Measurements from ENCODE around the gene IQCF6. TPM values are rescaled to one million over a fixed set of nuclear protein-coding genes. Genes with fewer than 3 reads are reported as not detected.

The IQCF6 gene
- total RNA-seq, 1 donor from 2014 or later, result not detected

GRCh38 chr3:51802106-51802703 lies 23.2 kb upstream of the IQCF6 start:
- no peak for TF ChIP-seq CTCF (IDR thresholded peaks at IDR 0.05)
- ATAC-seq (ENCODE audit: low read depth) (no peak), DNase-seq (no peak)
- POLR2A ChIA-PET, result no interaction called here
- peaks cover 11% of the 10 kb centered on the region for H3K27me3 Mint-ChIP-seq
- H3K9me3 Mint-ChIP-seq, result no peaks in the 10 kb centered on the region
- intact Hi-C loops (cut with micrococcal nuclease), result no loop called here
- no peaks in the 10 kb centered on the region for H3K36me3 Mint-ChIP-seq (ENCODE audit: low read depth)
- no peak overlapping the region for H3K4me3 Mint-ChIP-seq
- H3K4me1 Mint-ChIP-seq, result no peaks in the 10 kb centered on the region
- CTCF ChIA-PET, result interaction anchor here (1.1 kb wide), 1 partner anchor 16 kb away, joined by 3 read pairs; no protein-coding TSS in a partner anchor
- H3K27ac Mint-ChIP-seq, result no peak overlapping the region

- H3K36me3 Mint-ChIP-seq (ENCODE audit: low read depth), result no peaks in the 10 kb centered on the region
- peaks cover 21% of the 10 kb centered on the region for H3K27me3 Mint-ChIP-seq
- ChIA-PET POLR2A (no interaction called here), CTCF (interaction anchor here (0.7 to 4.8 kb wide), 5 partner anchors 19 to 675 kb away, joined by 3 to 37 read pairs (median 5); no protein-coding TSS in a partner anchor)
- no peak for ATAC-seq (ENCODE audit: low read depth)
- H3K4me3 Mint-ChIP-seq, result no peak overlapping the region
- no peaks in the 10 kb centered on the region for H3K9me3 Mint-ChIP-seq
- no peak overlapping the region for H3K27ac Mint-ChIP-seq
- intact Hi-C loops (cut with micrococcal nuclease), result loop anchor here (1.0 kb wide), 1 partner anchor 298 kb away; no protein-coding TSS in a partner anchor
- no peak for TF ChIP-seq CTCF (IDR thresholded peaks at IDR 0.05)
- H3K4me1 Mint-ChIP-seq, result no peaks in the 10 kb centered on the region
- DNase-seq, result no peak
Measured at GRCh38 chr3:51800750-51801125, 21.7 kb upstream of the IQCF6 start.

- H3K27ac Mint-ChIP-seq, result no peak overlapping the region
- no peak for TF ChIP-seq CTCF (IDR thresholded peaks at IDR 0.05)
- DNase-seq (no peak), ATAC-seq (ENCODE audit: low read depth) (no peak)
- no peaks in the 10 kb centered on the region for H3K4me1 Mint-ChIP-seq
- H3K36me3 Mint-ChIP-seq (ENCODE audit: low read depth), result no peaks in the 10 kb centered on the region
- H3K4me3 Mint-ChIP-seq, result no peak overlapping the region
- H3K9me3 Mint-ChIP-seq, result no peaks in the 10 kb centered on the region
- H3K27me3 Mint-ChIP-seq, result peaks cover 24% of the 10 kb centered on the region
- CTCF ChIA-PET, result interaction anchor here (0.6 to 4.8 kb wide), 9 partner anchors 10 to 828 kb away, joined by 3 to 37 read pairs (median 4); no protein-coding TSS in a partner anchor
- POLR2A ChIA-PET, result no interaction called here
- intact Hi-C loops (cut with micrococcal nuclease), result loop anchor here (1.0 to 2.0 kb wide), 2 partner anchors 161 to 298 kb away; no protein-coding TSS in a partner anchor
Measured at GRCh38 chr3:51799879-51800749, 21.1 kb upstream of the IQCF6 start.

GRCh38 chr3:51798411-51798963 lies 19.4 kb upstream of the IQCF6 start:
- Mint-ChIP-seq H3K4me1 (no peaks in the 10 kb centered on the region), H3K27ac (no peak overlapping the region), H3K9me3 (no peaks in the 10 kb centered on the region), H3K4me3 (no peak overlapping the region), H3K27me3 (peaks cover 20% of the 10 kb centered on the region), H3K36me3 (ENCODE audit: low read depth) (no peaks in the 10 kb centered on the region)
- ATAC-seq (ENCODE audit: low read depth), result no peak
- intact Hi-C loops (cut with micrococcal nuclease), result loop anchor here (2.0 kb wide), 1 partner anchor 160 kb away; no protein-coding TSS in a partner anchor
- ChIA-PET CTCF (interaction anchor here (0.9 to 4.8 kb wide), 3 partner anchors 113 to 297 kb away, joined by 4 to 37 read pairs (median 5); no protein-coding TSS in a partner anchor), POLR2A (no interaction called here)
- no peak for TF ChIP-seq CTCF (IDR thresholded peaks at IDR 0.05)
- no peak for DNase-seq

- peaks cover 20% of the 10 kb centered on the region for H3K27me3 Mint-ChIP-seq
- ATAC-seq (ENCODE audit: low read depth) (no peak), DNase-seq (no peak)
- no peaks in the 10 kb centered on the region for H3K4me1 Mint-ChIP-seq
- no peaks in the 10 kb centered on the region for H3K36me3 Mint-ChIP-seq (ENCODE audit: low read depth)
- no peak overlapping the region for H3K27ac Mint-ChIP-seq
- ChIA-PET CTCF (interaction anchor here (4.8 kb wide), 1 partner anchor 295 kb away, joined by 37 read pairs; no protein-coding TSS in a partner anchor), POLR2A (no interaction called here)
- intact Hi-C loops (cut with micrococcal nuclease), result no loop called here
- no peak for TF ChIP-seq CTCF (IDR thresholded peaks at IDR 0.05)
- H3K4me3 Mint-ChIP-seq, result no peak overlapping the region
- H3K9me3 Mint-ChIP-seq, result no peaks in the 10 kb centered on the region
Measured at GRCh38 chr3:51796854-51797253, 17.8 kb upstream of the IQCF6 start.
